Stimulated activated CD4-positive, alpha-beta T cell treated with anti-CD3 and anti-CD28 coated beads, TNF-alpha, amount 100 ng/mL, for 24 hours (primary cell): Measurements from ENCODE around the gene EHD4.

ENCODE experiments used
- DNase-seq, 3 experiments: peaks; one replicate each; pipeline ENCODE4 v3.0.0-alpha.2; 2020; ENCODE audit warnings: low read depth in 3 of 3

Gene EHD4

GRCh38 chr15:41895957-41896356 is 76.4 kb downstream of the EHD4 start:
- DNase-seq, result no peak

GRCh38 chr15:41895491-41895890 is 76.9 kb downstream of the EHD4 start:
- DNase-seq, result no peak

- DNase-seq, result peak; percentile 43 to 69 (median 43)
Measured at GRCh38 chr15:41894791-41895463, 77.4 kb downstream of the EHD4 start.

GRCh38 chr15:41894251-41894790 is 78.0 kb downstream of the EHD4 start:
- no peak for DNase-seq

GRCh38 chr15:41893422-41894250 is 78.7 kb downstream of the EHD4 start, which contains the start of gene SPTBN5:
Gene SPTBN5, minus strand, starts transcription at chr15:41894053. Its CDS starts 556 bp downstream, at chr15:41893497.
- no peak for DNase-seq

GRCh38 chr15:41892621-41893421 is 79.5 kb downstream of the EHD4 start:
- DNase-seq, result no peak

- no peak for DNase-seq
Measured at GRCh38 chr15:41891946-41892345, 80.4 kb downstream of the EHD4 start.

- no peak for DNase-seq
Measured at GRCh38 chr15:41891226-41891625, 81.1 kb downstream of the EHD4 start.

- no peak for DNase-seq
Measured at GRCh38 chr15:41890050-41890690, 82.2 kb downstream of the EHD4 start.

GRCh38 chr15:41888662-41889253 is 83.6 kb downstream of the EHD4 start:
- no peak for DNase-seq

- DNase-seq, result no peak
Measured at GRCh38 chr15:41887893-41888292, 84.5 kb downstream of the EHD4 start.

GRCh38 chr15:41887161-41887560 is 85.2 kb downstream of the EHD4 start:
- no peak for DNase-seq

GRCh38 chr15:41886741-41887140 is 85.6 kb downstream of the EHD4 start:
- no peak for DNase-seq

GRCh38 chr15:41885841-41886240 is 86.5 kb downstream of the EHD4 start:
- no peak for DNase-seq

- DNase-seq, result no peak
Measured at GRCh38 chr15:41885321-41885720, 87.0 kb downstream of the EHD4 start.

GRCh38 chr15:41884458-41884857 is 87.9 kb downstream of the EHD4 start:
- no peak for DNase-seq

- DNase-seq, result no peak
Measured at GRCh38 chr15:41883484-41883825, 88.9 kb downstream of the EHD4 start.

GRCh38 chr15:41882689-41883483 is 89.5 kb downstream of the EHD4 start:
- no peak for DNase-seq

- no peak for DNase-seq
Measured at GRCh38 chr15:41881920-41882688, 90.3 kb downstream of the EHD4 start.

GRCh38 chr15:41881550-41881919 is 90.8 kb downstream of the EHD4 start:
- DNase-seq, result no peak
